Ishikawa (cell line): Measurements from ENCODE around the gene GOLGA5.

Experiments used
- CEBPB ChIP-seq: IDR thresholded peaks from 2 replicates; pipeline ENCODE4 v1.6.1; 2012
- CREB1 ChIP-seq: IDR thresholded peaks from 2 replicates; pipeline ENCODE4 v1.6.1; 2012; ENCODE audit warnings: low read depth
- EGR1 ChIP-seq: IDR thresholded peaks from 2 replicates; pipeline ENCODE4 v1.6.1; 2012
- EP300 ChIP-seq: IDR thresholded peaks from 2 replicates; pipeline ENCODE4 v1.6.1; 2012; ENCODE audit warnings: borderline replicate concordance
- FOXM1 ChIP-seq: IDR thresholded peaks from 2 replicates; pipeline ENCODE4 v1.6.1; 2012; ENCODE audit warnings: low read depth, borderline replicate concordance
- MAX ChIP-seq: IDR thresholded peaks from 2 replicates; pipeline ENCODE4 v1.6.1; 2012
- NFIC ChIP-seq: IDR thresholded peaks from 2 replicates; pipeline ENCODE4 v1.6.1; 2012
- RAD21 ChIP-seq: IDR thresholded peaks from 2 replicates; pipeline ENCODE4 v1.6.1; 2012; ENCODE audit warnings: low read depth
- TAF1 ChIP-seq: IDR thresholded peaks from 2 replicates; pipeline ENCODE4 v1.6.1; 2012; ENCODE audit warnings: low read depth, mild to moderate bottlenecking
- TCF12 ChIP-seq: IDR thresholded peaks from 2 replicates; pipeline ENCODE4 v1.6.1; 2012; ENCODE audit warnings: low read depth
- TEAD4 ChIP-seq: IDR thresholded peaks from 2 replicates; pipeline ENCODE4 v1.6.1; 2012
- YY1 ChIP-seq: IDR thresholded peaks from 2 replicates; pipeline ENCODE4 v1.6.1; 2012; ENCODE audit warnings: low read depth
- ZBTB7A ChIP-seq: IDR thresholded peaks from 2 replicates; pipeline ENCODE4 v1.6.1; 2012; ENCODE audit warnings: low read depth
- TF ChIP-seq, protein P1 (sequence below): IDR thresholded peaks from 2 replicates; pipeline ENCODE4 v1.6.1; 2012
- TF ChIP-seq, protein P2 (sequence below): IDR thresholded peaks from 2 replicates; pipeline ENCODE4 v1.6.1; 2012; ENCODE audit warnings: low read depth, mild to moderate bottlenecking

The GOLGA5 gene

DNA sequence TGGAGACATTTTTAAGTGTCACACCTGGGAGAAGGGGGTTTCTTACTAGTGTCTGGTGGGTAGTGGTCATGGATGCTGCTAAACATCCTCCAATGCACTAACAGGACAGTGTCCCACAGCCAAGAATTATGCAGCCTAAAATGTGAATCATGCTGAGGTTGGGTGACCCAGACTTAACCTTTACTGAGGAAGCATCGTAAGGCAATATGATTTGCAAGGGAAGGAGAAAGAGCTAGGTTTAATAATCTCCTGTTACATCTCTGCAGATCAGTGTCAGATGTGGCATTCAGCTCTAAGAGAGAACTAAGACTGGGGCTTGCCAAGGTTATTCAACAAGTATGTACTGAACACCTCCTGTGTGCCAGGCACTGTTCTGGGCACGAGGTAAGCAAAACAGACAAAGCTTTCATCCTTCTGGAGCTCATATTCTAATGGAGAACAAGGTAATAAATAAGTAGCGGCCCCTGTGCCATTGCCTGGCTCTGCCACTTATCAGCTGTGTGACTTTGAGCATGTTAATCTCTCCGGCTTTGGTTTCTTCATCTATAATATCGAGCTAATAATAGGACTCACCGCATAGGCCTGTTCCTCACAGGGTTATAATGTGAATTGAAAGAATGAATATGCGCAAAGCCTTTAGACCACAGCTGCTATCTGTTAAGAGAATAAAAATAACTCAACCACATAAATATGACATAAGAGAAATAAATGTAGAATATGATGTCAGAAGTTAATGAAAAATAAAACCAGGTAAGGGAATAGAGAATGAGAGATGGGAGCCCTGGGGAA, 13.5 kb upstream of the GOLGA5 start:
- TF ChIP-seq TEAD4 = no peak
- no peak for TF ChIP-seq MAX
- no peak for TF ChIP-seq EP300
- TF ChIP-seq NFIC = no peak
- TF ChIP-seq RAD21 = no peak
- no peak for TF ChIP-seq FOXM1
- no peak for TF ChIP-seq ZBTB7A
- no peak for TF ChIP-seq YY1
- no peak for TF ChIP-seq TAF1
- TF ChIP-seq EGR1 = no peak
- no peak for TF ChIP-seq TCF12
- TF ChIP-seq CEBPB = no peak
- TF ChIP-seq, protein P1, sequence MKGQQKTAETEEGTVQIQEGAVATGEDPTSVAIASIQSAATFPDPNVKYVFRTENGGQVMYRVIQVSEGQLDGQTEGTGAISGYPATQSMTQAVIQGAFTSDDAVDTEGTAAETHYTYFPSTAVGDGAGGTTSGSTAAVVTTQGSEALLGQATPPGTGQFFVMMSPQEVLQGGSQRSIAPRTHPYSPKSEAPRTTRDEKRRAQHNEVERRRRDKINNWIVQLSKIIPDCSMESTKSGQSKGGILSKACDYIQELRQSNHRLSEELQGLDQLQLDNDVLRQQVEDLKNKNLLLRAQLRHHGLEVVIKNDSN = no peak
- TF ChIP-seq CREB1 = no peak
- TF ChIP-seq, protein P2, sequence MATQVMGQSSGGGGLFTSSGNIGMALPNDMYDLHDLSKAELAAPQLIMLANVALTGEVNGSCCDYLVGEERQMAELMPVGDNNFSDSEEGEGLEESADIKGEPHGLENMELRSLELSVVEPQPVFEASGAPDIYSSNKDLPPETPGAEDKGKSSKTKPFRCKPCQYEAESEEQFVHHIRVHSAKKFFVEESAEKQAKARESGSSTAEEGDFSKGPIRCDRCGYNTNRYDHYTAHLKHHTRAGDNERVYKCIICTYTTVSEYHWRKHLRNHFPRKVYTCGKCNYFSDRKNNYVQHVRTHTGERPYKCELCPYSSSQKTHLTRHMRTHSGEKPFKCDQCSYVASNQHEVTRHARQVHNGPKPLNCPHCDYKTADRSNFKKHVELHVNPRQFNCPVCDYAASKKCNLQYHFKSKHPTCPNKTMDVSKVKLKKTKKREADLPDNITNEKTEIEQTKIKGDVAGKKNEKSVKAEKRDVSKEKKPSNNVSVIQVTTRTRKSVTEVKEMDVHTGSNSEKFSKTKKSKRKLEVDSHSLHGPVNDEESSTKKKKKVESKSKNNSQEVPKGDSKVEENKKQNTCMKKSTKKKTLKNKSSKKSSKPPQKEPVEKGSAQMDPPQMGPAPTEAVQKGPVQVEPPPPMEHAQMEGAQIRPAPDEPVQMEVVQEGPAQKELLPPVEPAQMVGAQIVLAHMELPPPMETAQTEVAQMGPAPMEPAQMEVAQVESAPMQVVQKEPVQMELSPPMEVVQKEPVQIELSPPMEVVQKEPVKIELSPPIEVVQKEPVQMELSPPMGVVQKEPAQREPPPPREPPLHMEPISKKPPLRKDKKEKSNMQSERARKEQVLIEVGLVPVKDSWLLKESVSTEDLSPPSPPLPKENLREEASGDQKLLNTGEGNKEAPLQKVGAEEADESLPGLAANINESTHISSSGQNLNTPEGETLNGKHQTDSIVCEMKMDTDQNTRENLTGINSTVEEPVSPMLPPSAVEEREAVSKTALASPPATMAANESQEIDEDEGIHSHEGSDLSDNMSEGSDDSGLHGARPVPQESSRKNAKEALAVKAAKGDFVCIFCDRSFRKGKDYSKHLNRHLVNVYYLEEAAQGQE = no peak

GRCh38 chr14:92781350-92781749, 12.8 kb upstream of the GOLGA5 start:
- TF ChIP-seq FOXM1 (no peak), YY1 (no peak), MAX (no peak), TAF1 (no peak), EP300 (no peak), ZBTB7A (no peak), RAD21 (no peak), TCF12 (no peak), CREB1 (no peak), TEAD4 (no peak), CEBPB (no peak), EGR1 (no peak), NFIC (no peak)
- TF ChIP-seq, protein P1 = no peak
- TF ChIP-seq, protein P2 = no peak

GRCh38 chr14:92783813-92784431, 10.2 kb upstream of the GOLGA5 start:
- TF ChIP-seq RAD21 = peak; percentile 81
- no peak for TF ChIP-seq FOXM1

DNA sequence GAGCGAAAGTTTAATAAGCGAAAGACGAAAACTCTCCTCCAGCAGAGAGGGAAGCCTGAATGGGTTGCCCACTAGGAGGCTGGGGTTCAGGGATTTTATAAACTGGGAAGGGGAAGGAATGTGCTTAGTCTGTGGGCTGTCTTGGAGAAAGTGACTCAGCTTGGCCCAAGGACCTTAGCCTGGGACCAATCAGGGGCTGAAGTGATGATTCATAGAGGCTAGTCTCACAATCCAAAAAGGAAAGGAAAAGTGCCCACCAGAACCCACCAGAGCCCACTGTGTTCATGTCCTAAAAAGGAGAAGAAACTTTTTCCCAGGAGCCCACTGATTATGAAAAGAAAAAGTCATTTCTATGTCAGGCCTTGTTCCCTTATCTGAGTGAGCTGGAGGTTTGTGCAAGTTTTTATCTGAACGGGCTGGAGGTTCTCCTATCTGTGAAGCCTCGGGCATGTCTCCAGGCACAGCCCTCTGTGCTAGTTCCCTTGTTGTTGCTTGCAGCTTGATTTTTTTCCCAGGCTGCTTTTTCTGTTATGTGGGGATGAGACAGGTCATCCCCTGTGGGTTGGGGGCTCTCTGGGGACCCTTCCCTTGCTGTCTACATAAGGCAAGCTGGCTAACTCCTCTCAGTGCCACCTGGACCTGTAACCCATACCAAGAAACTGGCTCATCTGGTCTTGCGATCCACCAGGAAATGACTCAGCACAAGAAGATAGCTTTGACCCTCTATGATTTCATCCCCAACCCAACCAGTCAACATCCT, 8.3 kb upstream of the GOLGA5 start:
- TF ChIP-seq, protein P1 = no peak
- 0 out of 2 replicates have a peak, but pooled peaks have one; percentile 46 for TF ChIP-seq ZBTB7A
- TF ChIP-seq, protein P2 = no peak
